Stomach (tissue), 9 donors: ENCODE results near the gene IL32. TPM values are rescaled to one million over a fixed set of nuclear protein-coding genes. Genes with fewer than 3 reads are reported as not detected.
A peak's percentile ranks its signal among the peaks of the same experiment; 100 is the strongest.

Experiments
- DNase-seq, 2 donors: peaks; one replicate each; pipeline versions ENCODE4 v3.0.0 to v3.0.0-alpha.2; 2013 to 2019
- H3K27ac ChIP-seq, 5 donors: fragments of 200-600 bp in 4 of 5; sonication (generic) in 4 of 5; one replicate each; pipeline ENCODE4 v1.5.1; 2013 to 2019; ENCODE audit warnings: mild to moderate bottlenecking in 1 of 5, moderate library complexity in 1 of 5
- H3K27me3 ChIP-seq, 3 donors: fragments of 200-600 bp; sonication (generic); one replicate each; pipeline ENCODE4 v1.5.1; 2017 to 2019; ENCODE audit warnings: mixed run types in 1 of 3
- H3K36me3 ChIP-seq, 4 donors: fragments of 200-600 bp; sonication (generic); 1 replicate in 3 of 4; 2 replicates in 1 of 4; pipeline ENCODE4 v1.5.1; 2016 to 2019
- H3K4me1 ChIP-seq, 4 donors: fragments of 200-600 bp; sonication (generic); one replicate each; pipeline ENCODE4 v1.5.1; 2016 to 2019
- H3K4me3 ChIP-seq, 4 donors: fragments of 200-600 bp; sonication (generic) in 3 of 4; one replicate each; pipeline ENCODE4 v1.5.1; 2016 to 2019; ENCODE audit warnings: mild to moderate bottlenecking in 1 of 4
- H3K9me3 ChIP-seq, 4 donors: fragments of 200-600 bp; sonication (generic); one replicate each; pipeline ENCODE4 v1.5.1; 2016 to 2019
- EP300 ChIP-seq: sonication (generic); formaldehyde crosslinking; IDR thresholded peaks from one replicate; pipeline ENCODE4 v1.6.1; 2017; ENCODE audit warnings: antibody characterized with exemption
- POLR2A ChIP-seq, 4 donors: fragments of 450-650 bp; IDR thresholded peaks; one replicate each; pipeline ENCODE4 v1.6.1; 2016; ENCODE audit warnings: antibody characterized with exemption in 4 of 4, control low read depth in 2 of 4, mild to moderate bottlenecking in 1 of 4, moderate library complexity in 1 of 4
- POLR2AphosphoS5 ChIP-seq, 3 donors: sonication (generic); formaldehyde crosslinking; IDR thresholded peaks; one replicate each; pipeline ENCODE4 v1.6.1; 2016; ENCODE audit warnings: antibody characterized with exemption in 3 of 3
- WGBS, 5 donors: extraction: QIAGEN DNeasy Blood & Tissue Kit in 3 of 5; methylation state at CpG; one replicate each; pipeline versions ENCODE4 v1.1.5 to v1.1.7; 2013 to 2018; 5-methylcytosine and 5-hydroxymethylcytosine counted together
- intact Hi-C: fragments of 100-400 bp; cut with DNase I; formaldehyde crosslinking; loops from one replicate; pipeline ENCODE4 v1.15.1; 2023; ENCODE audit warnings: low total_unique reads
- polyA plus RNA-seq, 3 donors: library from polyadenylated mRNA; stranded (reverse); fragments of 200-250 nt; gene quantifications; one replicate each; pipeline ENCODE4 v1.2.3, GENCODE V29; 2013
- total RNA-seq, 5 donors: library from RNA; depleted of rRNA; stranded (reverse); fragments of >200 nt; gene quantifications; one replicate each; pipeline versions ENCODE4 v1.1.0 to v1.2.3, GENCODE V29; 2014 to 2016
- TF ChIP-seq, protein P1 (sequence below), 7 experiments: fragments of 450-650 bp in 4 of 7; fragments of 200-600 bp in 3 of 7; sonication (generic) in 3 of 7; IDR thresholded peaks; one replicate each; pipeline ENCODE4 v1.5.1; 2016 to 2019; ENCODE audit warnings: antibody characterized with exemption in 7 of 7, control low read depth in 2 of 7, mild to moderate bottlenecking in 1 of 7
- donor health status: healthy with polysubstance abuse.
- donor health status: Bipolar disorder and iron deficiency.
- donor health status: healthy.

Gene IL32
- total and polyA plus RNA-seq, 8 donors: 9.9 to 504 (median 75.7) TPM

- H3K9me3 ChIP-seq: no peaks in the 10 kb centered on the region
- peaks cover 0 to 47% (median 0%) of the 10 kb centered on the region in 3 donors for H3K27me3 ChIP-seq
- DNase-seq: no peak
- no peak overlapping the region for H3K4me3 ChIP-seq
- intact Hi-C loops: no loop called here
- no peak overlapping the region for H3K27ac ChIP-seq
- 60 to 78% (median 69%) methylated on average over 5 of the region's 5 CpGs for WGBS, 5 donors
- no peaks in the 10 kb centered on the region for H3K36me3 ChIP-seq
- no peak for TF ChIP-seq POLR2A (IDR thresholded peaks at IDR 0.05)
- no peak for TF ChIP-seq POLR2AphosphoS5 (IDR thresholded peaks at IDR 0.05)
- TF ChIP-seq EP300: no peak
- TF ChIP-seq, protein P1, sequence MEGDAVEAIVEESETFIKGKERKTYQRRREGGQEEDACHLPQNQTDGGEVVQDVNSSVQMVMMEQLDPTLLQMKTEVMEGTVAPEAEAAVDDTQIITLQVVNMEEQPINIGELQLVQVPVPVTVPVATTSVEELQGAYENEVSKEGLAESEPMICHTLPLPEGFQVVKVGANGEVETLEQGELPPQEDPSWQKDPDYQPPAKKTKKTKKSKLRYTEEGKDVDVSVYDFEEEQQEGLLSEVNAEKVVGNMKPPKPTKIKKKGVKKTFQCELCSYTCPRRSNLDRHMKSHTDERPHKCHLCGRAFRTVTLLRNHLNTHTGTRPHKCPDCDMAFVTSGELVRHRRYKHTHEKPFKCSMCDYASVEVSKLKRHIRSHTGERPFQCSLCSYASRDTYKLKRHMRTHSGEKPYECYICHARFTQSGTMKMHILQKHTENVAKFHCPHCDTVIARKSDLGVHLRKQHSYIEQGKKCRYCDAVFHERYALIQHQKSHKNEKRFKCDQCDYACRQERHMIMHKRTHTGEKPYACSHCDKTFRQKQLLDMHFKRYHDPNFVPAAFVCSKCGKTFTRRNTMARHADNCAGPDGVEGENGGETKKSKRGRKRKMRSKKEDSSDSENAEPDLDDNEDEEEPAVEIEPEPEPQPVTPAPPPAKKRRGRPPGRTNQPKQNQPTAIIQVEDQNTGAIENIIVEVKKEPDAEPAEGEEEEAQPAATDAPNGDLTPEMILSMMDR (IDR thresholded peaks at IDR 0.05): no peak
- H3K4me1 ChIP-seq: peaks cover 16 to 29% (median 22%) of the 10 kb centered on the region in 4 donors
Measured at GRCh38 chr16:3099395-3099731, 33.9 kb downstream of the IL32 start.

GRCh38 chr16:3099732-3100499, 34.5 kb downstream of the IL32 start:
- TF ChIP-seq POLR2AphosphoS5 (IDR thresholded peaks at IDR 0.05) (no peak), EP300 (no peak), POLR2A (IDR thresholded peaks at IDR 0.05) (no peak)
- TF ChIP-seq, protein P1 (IDR thresholded peaks at IDR 0.05): no peak
- peak overlapping the region; percentile 7 to 30 (median 24) for H3K4me3 ChIP-seq
- peaks cover 0 to 47% (median 0%) of the 10 kb centered on the region in 3 donors for H3K27me3 ChIP-seq
- H3K27ac ChIP-seq: peak overlapping the region in 2 of 5 donors; percentile 17 to 30
- intact Hi-C loops: no loop called here
- peaks cover 16 to 29% (median 22%) of the 10 kb centered on the region in 4 donors for H3K4me1 ChIP-seq
- no peaks in the 10 kb centered on the region for H3K9me3 ChIP-seq
- DNase-seq: peak; percentile 96 to 98
- 2 to 6% (median 4%) methylated on average over 37 to 39 of the region's 39 CpGs for WGBS, 5 donors
- H3K36me3 ChIP-seq: no peaks in the 10 kb centered on the region

GRCh38 chr16:3101018-3101840, 35.8 kb downstream of the IL32 start:
- H3K9me3 ChIP-seq: no peaks in the 10 kb centered on the region
- WGBS, 5 donors: 49 to 63% (median 58%) methylated on average over 21 to 29 of the region's 29 CpGs
- DNase-seq: peak in 1 of 2 donors; percentile 65
- H3K4me3 ChIP-seq: peak overlapping the region in 1 of 4 donors; percentile 15
- H3K36me3 ChIP-seq: no peaks in the 10 kb centered on the region
- peaks cover 20 to 36% (median 25%) of the 10 kb centered on the region in 4 donors for H3K4me1 ChIP-seq
- H3K27ac ChIP-seq: peak overlapping the region in 4 of 5 donors; percentile 38 to 51 (median 50)
- H3K27me3 ChIP-seq: peaks cover 0 to 43% (median 0%) of the 10 kb centered on the region in 3 donors
- intact Hi-C loops: no loop called here
- TF ChIP-seq POLR2A (IDR thresholded peaks at IDR 0.05): no peak
- TF ChIP-seq, protein P1 (IDR thresholded peaks at IDR 0.05): peak in 3 of 7 experiments; percentile 9 to 51 (median 21)

DNA sequence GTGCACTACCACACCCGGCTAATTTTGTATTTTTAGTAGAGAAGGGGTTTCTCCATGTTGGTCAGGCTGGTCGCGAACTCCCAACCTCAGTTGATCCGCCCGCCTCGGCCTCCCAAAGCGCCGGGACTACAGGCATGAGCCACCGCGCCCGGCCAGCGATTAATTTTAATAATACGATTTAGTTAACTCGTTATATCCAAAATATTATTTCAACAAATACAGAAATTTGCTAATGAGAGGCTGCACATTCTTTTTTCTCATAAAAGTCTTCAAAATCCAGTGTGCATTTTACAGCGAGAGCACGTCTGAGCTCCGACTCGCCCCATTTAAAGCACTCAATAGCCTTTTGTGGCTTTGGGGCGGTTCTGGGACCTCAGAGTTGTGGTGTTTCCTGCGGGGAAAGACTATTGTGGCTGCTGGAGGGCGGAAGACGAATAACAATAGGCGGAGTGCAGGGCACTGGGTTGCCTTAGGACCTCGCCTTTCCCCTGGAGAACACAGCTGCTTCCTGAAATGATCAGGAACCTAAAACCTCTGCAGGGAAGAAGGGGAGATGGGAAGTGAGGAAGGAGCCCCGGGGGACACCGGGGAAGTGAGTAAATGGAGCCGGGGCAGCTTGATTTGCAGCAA, 36.5 kb downstream of the IL32 start:
- H3K27ac ChIP-seq: peak overlapping the region; percentile 23 to 51 (median 49)
- no peaks in the 10 kb centered on the region for H3K9me3 ChIP-seq
- intact Hi-C loops: no loop called here
- peak in 1 of 2 donors; percentile 65 for DNase-seq
- WGBS, 5 donors: 26 to 66% (median 53%) methylated on average over 27 of the region's 27 CpGs
- H3K27me3 ChIP-seq: peaks cover 0 to 43% (median 0%) of the 10 kb centered on the region in 3 donors
- TF ChIP-seq POLR2AphosphoS5 (IDR thresholded peaks at IDR 0.05): no peak
- TF ChIP-seq, protein P1 (IDR thresholded peaks at IDR 0.05): no peak
- TF ChIP-seq EP300: no peak
- TF ChIP-seq POLR2A (IDR thresholded peaks at IDR 0.05): no peak
- H3K36me3 ChIP-seq: no peaks in the 10 kb centered on the region
- peaks cover 24 to 40% (median 30%) of the 10 kb centered on the region in 4 donors for H3K4me1 ChIP-seq
- H3K4me3 ChIP-seq: peak overlapping the region in 1 of 4 donors; percentile 15
